Caco-2 (cell line): Measurements from ENCODE around the gene ZNF101. TPM values are rescaled to one million over a fixed set of nuclear protein-coding genes. Genes with fewer than 3 reads are reported as not detected.

Source experiments
- BruUV-seq: library from RNA; stranded (reverse); fragments of 400-500 nt; replicated peaks from 2 replicates; lab custom pipeline; 2021; lab: Mats Ljungman, UMichigan
- CTCF ChIA-PET: fragments of 300-600 bp; sonication (Branson Sonifier 250); formaldehyde crosslinking; loops from one replicate; lab custom pipeline; 2022; ENCODE audit warnings: antibody characterized with exemption; lab: Charles Lee
- POLR2A ChIA-PET: fragments of 300-600 bp; sonication (Branson Sonifier 250); formaldehyde crosslinking; loops from one replicate; lab custom pipeline; 2022; ENCODE audit warnings: antibody characterized with exemption; lab: Charles Lee
- DNase-seq, 2 experiments: peaks; one replicate each; pipeline versions ENCODE4 v3.0.0 to v3.0.0-alpha.2; 2020 to 2022
- H3K27me3 ChIP-seq: replicated peaks from 2 replicates; pipeline ENCODE4 v1.6.0; 2011; ENCODE audit warnings: low read length; ENCODE audit not compliant: control insufficient read depth, insufficient read depth
- H3K36me3 ChIP-seq: 2 replicates; pipeline ENCODE4 v1.5.1; 2011; ENCODE audit warnings: low read length; ENCODE audit not compliant: control insufficient read depth, insufficient read depth
- H3K4me1 ChIP-seq: fragments of 250-450 bp; sonication (Bioruptor Pico); 2 replicates; pipeline ENCODE4 v1.5.1; 2020; ENCODE audit warnings: mild to moderate bottlenecking
- H3K4me3 ChIP-seq: 2 replicates; pipeline ENCODE4 v1.5.1; 2011; ENCODE audit warnings: low read depth, mild to moderate bottlenecking, control low read depth, low read length
- H3K9me3 ChIP-seq: fragments of 250-450 bp; sonication (Bioruptor Pico); 2 replicates; pipeline ENCODE4 v1.5.1; 2020; ENCODE audit warnings: mild to moderate bottlenecking, moderate library complexity
- H3K27ac Mint-ChIP-seq: one replicate; pipeline ENCODE4 v1.8.0; 2022; ENCODE audit warnings: mixed read lengths; ENCODE audit not compliant: unreplicated experiment
- H3K27me3 Mint-ChIP-seq: one replicate; pipeline ENCODE4 v1.8.0; 2022; ENCODE audit warnings: mixed read lengths; ENCODE audit not compliant: insufficient read depth, unreplicated experiment
- H3K36me3 Mint-ChIP-seq: one replicate; pipeline ENCODE4 v1.8.0; 2022; ENCODE audit warnings: mild to moderate bottlenecking, mixed read lengths; ENCODE audit not compliant: insufficient read depth, unreplicated experiment
- H3K4me1 Mint-ChIP-seq: one replicate; pipeline ENCODE4 v1.8.0; 2022; ENCODE audit warnings: low read depth, mixed read lengths; ENCODE audit not compliant: unreplicated experiment
- H3K4me3 Mint-ChIP-seq: one replicate; pipeline ENCODE4 v1.8.0; 2022; ENCODE audit warnings: mild to moderate bottlenecking, moderate library complexity, mixed read lengths; ENCODE audit not compliant: unreplicated experiment
- H3K9me3 Mint-ChIP-seq: one replicate; pipeline ENCODE4 v1.8.0; 2022; ENCODE audit warnings: mixed read lengths; ENCODE audit not compliant: unreplicated experiment
- CTCF ChIP-seq, 2 experiments: fragments of 200-600 bp in 1 of 2; IDR thresholded peaks; 1 replicate in 1 of 2; 2 replicates in 1 of 2; pipeline versions ENCODE4 v1.5.1 to v1.8.0; 2011 to 2022; ENCODE audit warnings: antibody characterized with exemption in 1 of 2, control low read depth in 1 of 2, inconsistent platforms in 1 of 2, low read depth in 1 of 2, low read length in 1 of 2, mild to moderate bottlenecking in 1 of 2, moderate library complexity in 1 of 2; ENCODE audit not compliant: insufficient read depth in 1 of 2, severe bottlenecking in 1 of 2, unreplicated experiment in 1 of 2
- intact Hi-C: fragments of 100-400 bp; cut with micrococcal nuclease; formaldehyde crosslinking; loops from one replicate; pipeline ENCODE4 v1.10.0; 2022; ENCODE audit not compliant: unreplicated experiment
- total RNA-seq: library from RNA; stranded (reverse); gene quantifications from 2 replicates; pipeline ENCODE4 v1.2.3, GENCODE V29; 2022

The ZNF101 gene
- total RNA-seq, 1 experiment from 2014 or later, result 11.8 TPM

DNA sequence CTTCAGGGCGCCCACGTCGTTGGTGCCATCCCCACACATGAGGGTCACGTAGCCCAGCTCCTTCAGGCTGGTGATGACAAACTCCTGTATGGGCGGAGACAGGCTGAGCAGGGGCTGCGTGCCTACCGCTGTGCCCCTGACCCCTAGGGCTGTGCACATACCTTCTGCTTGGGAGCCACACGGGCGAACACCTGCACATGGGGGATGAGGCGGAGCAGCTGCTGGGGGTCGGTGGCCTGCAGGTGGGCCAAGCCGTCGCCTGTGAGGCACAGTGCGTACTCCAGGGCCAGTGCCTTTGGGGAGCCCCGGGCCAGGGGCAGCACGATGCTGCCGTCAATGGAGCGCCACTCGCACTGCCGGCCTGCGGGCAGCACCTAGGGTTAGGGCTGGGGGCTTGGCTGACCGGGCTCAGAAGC is 19.1 kb upstream of the ZNF101 start:
- H3K36me3 ChIP-seq, result no peaks in the 10 kb centered on the region; the same call in none of the 2 replicates
- intact Hi-C loops, result no loop called here
- no peak overlapping the region for H3K4me3 ChIP-seq
- H3K4me1 Mint-ChIP-seq, result no peaks in the 10 kb centered on the region
- POLR2A ChIA-PET, result no interaction called here
- TF ChIP-seq CTCF (IDR thresholded peaks at IDR 0.05; ENCODE audit: insufficient read depth in 1 of 2, low read depth in 1 of 2, low read length in 1 of 2, severe bottlenecking in 1 of 2, unreplicated experiment in 1 of 2), result no peak
- no peak for DNase-seq
- CTCF ChIA-PET, result no interaction called here
- no peaks in the 10 kb centered on the region for H3K4me1 ChIP-seq
- H3K27ac Mint-ChIP-seq, result no peak overlapping the region
- peaks cover 45% of the 10 kb centered on the region for H3K36me3 Mint-ChIP-seq
- no peaks in the 10 kb centered on the region for H3K27me3 Mint-ChIP-seq
- no peaks in the 10 kb centered on the region for H3K27me3 ChIP-seq
- no TSS peak for BruUV-seq
- H3K9me3 ChIP-seq, result no peaks in the 10 kb centered on the region
- H3K4me3 Mint-ChIP-seq, result no peak overlapping the region
- no peaks in the 10 kb centered on the region for H3K9me3 Mint-ChIP-seq

GRCh38 chr19:19650331-19650730 is 18.3 kb upstream of the ZNF101 start:
- no peaks in the 10 kb centered on the region for H3K4me1 ChIP-seq
- H3K4me3 Mint-ChIP-seq, result no peak overlapping the region
- ChIA-PET CTCF (no interaction called here), POLR2A (interaction anchor here (0.6 kb wide), 1 partner anchor 115 kb away, joined by 3 read pairs; no protein-coding TSS in a partner anchor)
- no peaks in the 10 kb centered on the region for H3K9me3 Mint-ChIP-seq
- TF ChIP-seq CTCF (IDR thresholded peaks at IDR 0.05; ENCODE audit: insufficient read depth in 1 of 2, low read depth in 1 of 2, low read length in 1 of 2, severe bottlenecking in 1 of 2, unreplicated experiment in 1 of 2), result no peak
- no peak overlapping the region for H3K27ac Mint-ChIP-seq
- H3K4me1 Mint-ChIP-seq, result no peaks in the 10 kb centered on the region
- no peak for DNase-seq
- intact Hi-C loops, result no loop called here
- H3K27me3 Mint-ChIP-seq, result no peaks in the 10 kb centered on the region
- BruUV-seq, result no TSS peak
- no peak overlapping the region for H3K4me3 ChIP-seq
- no peaks in the 10 kb centered on the region for H3K9me3 ChIP-seq
- no peaks in the 10 kb centered on the region for H3K27me3 ChIP-seq
- peaks cover 53% of the 10 kb centered on the region for H3K36me3 Mint-ChIP-seq
- H3K36me3 ChIP-seq, result no peaks in the 10 kb centered on the region; the same call in none of the 2 replicates

- POLR2A ChIA-PET, result no interaction called here
Measured at GRCh38 chr19:19651076-19651475, 17.6 kb upstream of the ZNF101 start.

More at GRCh38 chr19:19651076-19651475, 17.6 kb upstream of the ZNF101 start:
- no peak overlapping the region for H3K4me3 ChIP-seq
- Mint-ChIP-seq H3K9me3 (no peaks in the 10 kb centered on the region), H3K36me3 (peaks cover 53% of the 10 kb centered on the region), H3K27ac (no peak overlapping the region), H3K27me3 (no peaks in the 10 kb centered on the region), H3K4me1 (no peaks in the 10 kb centered on the region), H3K4me3 (no peak overlapping the region)
- no peak for DNase-seq
- CTCF ChIA-PET, result interaction anchor here (0.6 kb wide), 1 partner anchor 448 kb away, joined by 6 read pairs; the partner anchor contains the start of gene NR2C2AP
- no peaks in the 10 kb centered on the region for H3K4me1 ChIP-seq
- no peaks in the 10 kb centered on the region for H3K27me3 ChIP-seq
- no TSS peak for BruUV-seq
- TF ChIP-seq CTCF (IDR thresholded peaks at IDR 0.05; ENCODE audit: insufficient read depth in 1 of 2, low read depth in 1 of 2, low read length in 1 of 2, severe bottlenecking in 1 of 2, unreplicated experiment in 1 of 2), result no peak
- intact Hi-C loops, result no loop called here
- H3K9me3 ChIP-seq, result no peaks in the 10 kb centered on the region
- peaks cover 2% of the 10 kb centered on the region for H3K36me3 ChIP-seq
